ENCODE results near the gene CRELD2.

CRELD2 gene

DNA sequence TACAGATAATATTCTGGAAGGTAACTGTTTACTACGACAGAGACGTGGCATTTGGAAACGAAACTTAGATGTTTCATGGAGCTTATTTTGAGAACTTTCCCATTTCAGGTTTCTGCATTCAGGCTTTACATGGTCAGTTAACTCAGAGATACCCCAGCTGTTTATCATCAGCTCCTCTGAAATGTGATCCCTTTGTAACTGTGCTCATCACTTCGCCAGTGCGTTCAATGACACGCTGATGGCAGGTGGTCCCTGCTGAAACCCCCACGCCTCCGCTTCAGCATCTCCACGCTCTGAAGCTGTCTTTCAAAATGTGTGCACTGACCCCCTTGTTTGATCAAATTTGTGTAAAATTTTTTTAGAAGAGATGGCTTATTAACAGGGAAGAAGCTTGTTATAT lies 30.7 kb upstream of the CRELD2 start:
- no peak for DNase-seq

DNA sequence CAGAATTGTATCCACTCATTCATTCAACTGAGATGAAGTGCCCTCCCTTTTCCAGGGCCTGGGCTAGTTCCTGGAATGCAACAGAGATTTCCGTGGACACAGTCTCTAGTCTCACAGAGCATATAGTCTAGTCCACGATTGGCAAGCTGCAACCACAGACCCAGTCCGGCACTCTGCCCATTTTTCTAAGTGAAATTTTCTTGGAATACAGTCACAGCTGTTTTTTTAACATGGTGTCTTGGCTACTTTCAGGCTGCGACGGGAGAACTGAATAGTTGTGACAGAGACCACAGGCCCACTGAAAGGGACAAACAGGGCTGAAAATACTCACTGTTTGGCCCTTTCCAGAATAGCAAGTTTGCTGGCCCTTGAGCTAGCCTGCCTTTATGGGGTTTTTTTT lies 29.4 kb upstream of the CRELD2 start:
- DNase-seq = no peak

DNA sequence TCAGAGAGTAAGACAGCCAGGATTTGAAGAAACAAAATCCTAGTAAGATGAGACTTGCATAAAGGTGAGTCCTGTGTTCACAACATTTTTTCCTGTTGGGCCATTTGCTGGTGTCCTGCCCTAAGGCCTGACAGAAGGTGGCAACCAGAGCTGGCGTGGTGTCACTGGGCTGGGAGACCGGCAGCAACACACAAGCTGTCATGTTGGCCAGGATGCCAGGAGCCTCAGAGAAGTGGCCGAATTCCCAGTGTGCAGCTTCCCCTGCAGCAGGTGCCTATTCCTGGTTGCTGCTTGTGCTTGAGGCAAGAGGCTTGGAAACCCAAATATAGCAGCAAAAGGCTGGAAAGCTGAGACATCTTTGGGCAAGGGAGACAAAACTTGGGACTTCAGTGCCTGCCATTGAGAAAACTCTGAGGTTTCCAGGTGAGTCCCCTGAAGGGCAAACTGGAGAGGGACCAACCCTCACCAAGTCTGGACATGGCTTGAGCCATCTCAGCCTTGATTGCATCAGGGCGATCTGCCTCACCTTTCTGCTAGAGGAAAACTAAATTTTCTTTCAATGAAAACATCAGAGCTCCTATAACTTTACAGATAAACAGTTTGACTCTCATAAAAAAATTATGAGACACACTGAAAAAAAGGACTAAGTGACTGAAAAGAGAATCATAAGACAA lies 26.1 kb upstream of the CRELD2 start:
- no peak for DNase-seq

DNA sequence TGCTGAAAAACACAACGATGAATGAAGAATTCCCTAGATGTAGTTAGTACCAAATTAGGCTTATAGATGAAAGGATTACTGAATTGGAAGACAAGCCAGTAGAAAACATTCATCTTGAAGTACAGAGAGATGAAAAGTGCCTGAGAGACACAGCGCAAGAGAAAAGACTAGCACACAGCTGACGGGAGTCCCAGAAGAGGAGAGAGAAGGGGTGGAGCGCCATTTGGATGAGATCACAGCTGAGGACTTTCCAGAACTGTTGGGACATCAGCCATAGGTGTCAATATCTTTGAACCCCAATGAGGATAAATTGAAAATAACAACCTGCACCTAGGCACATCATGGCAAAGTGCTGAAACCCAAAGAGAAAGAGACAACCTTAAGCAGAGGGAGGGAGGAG lies 25.4 kb upstream of the CRELD2 start:
- no peak for DNase-seq

DNA sequence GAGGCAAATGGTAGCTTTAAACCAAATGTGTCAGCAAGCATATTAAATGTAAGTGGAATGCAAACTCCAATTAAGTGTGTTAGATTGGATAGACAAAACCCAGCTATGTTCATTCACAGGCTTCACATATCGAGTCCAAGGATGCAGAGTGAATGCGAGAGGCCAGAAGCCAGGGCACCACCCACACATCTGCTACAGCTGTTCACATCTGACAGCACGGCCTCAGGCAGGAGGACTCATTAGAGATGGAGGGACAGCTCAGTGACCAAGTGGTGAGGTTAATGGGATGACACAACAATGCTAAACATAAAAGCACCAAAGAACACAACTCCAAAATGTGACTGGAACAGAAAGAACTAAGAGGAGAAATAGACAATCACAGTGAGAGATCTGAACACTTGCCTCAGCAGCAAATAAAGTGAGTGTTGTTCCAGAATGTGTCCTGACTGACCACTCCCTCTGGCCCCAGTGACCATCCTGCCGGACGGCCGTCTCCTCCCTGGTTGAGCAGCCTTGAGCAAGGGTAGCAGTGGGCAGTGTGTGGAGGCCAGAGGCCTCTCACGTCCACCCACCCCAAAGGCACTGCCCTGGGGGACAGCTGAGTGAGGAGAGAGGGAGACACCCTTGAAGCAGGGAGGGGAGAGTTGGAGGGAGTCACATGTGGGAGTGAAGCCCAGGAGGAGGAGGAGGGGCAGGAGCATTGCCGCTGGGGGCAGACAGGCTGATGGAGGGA lies 23.9 kb upstream of the CRELD2 start:
- DNase-seq = no peak

DNA sequence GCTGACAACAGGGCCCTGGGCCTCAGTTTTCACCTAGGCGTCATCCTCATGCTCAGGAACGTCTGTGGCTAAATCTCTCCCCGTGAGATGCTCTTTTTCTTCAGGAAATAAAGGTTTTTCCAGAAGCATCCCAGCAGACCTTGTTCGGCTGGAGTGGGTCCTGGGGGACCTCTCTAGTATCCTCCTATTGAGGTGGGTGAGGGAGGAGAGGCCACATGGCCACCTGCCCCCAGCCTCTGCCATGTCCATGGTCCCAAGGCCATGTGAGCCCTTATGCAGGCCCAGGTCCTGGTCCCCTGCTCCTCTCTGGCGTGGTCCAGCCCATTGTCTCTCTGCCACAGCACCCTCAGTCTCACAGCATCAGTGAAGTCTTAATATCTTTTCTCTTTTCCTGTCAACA lies 22.2 kb upstream of the CRELD2 start:
- no peak for DNase-seq

DNA sequence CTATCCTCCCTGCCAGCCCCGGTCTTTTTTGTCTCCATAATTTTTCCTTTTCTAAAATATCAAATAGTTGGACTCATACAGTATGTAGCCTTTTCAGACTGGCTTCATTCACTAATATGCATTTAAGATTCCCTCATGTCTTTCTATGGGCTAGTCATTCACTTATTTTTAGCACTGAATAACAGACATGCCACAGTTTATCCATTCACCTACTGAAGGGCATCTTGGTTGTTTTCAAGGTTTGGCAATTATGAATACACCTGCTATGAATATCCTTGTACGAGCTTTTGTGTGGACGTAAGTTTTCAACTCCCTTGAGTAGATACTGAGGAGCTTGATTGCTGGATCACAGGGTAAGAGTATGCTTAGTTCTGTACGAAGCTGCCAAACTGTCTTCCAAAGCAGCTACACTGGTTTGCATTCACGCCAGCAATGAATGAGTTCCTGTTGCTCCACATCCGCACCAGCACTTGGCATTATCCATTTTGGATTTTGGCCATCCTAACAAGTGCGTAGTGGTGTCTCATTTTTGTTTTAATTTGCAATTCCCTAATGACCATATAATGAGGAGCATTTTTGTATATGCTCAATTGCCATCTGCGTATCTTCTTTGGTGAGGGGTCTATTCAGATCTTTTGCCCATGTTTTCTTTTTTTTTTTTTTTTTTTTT lies 21.3 kb upstream of the CRELD2 start:
- no peak for DNase-seq

DNA sequence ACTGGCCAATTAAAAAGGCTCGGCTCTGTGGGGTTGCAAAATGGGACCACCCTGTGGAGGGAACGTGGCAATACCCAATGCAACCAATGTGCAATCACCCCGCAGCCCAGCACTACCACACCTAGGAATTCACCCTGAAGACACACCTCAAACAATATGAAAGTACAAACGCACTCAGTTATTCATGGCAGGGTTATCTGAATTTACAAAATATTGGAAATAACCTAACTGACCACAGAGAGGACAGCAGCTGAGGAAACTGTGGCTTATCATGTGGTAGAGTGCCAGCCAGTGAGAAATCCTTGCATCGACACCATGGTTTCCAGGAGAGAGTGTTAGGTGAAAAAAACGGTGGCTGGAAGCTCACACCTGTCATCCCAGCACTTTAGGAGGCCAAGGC lies 18.9 kb upstream of the CRELD2 start:
- peak; percentile 33 to 44 for DNase-seq

DNA sequence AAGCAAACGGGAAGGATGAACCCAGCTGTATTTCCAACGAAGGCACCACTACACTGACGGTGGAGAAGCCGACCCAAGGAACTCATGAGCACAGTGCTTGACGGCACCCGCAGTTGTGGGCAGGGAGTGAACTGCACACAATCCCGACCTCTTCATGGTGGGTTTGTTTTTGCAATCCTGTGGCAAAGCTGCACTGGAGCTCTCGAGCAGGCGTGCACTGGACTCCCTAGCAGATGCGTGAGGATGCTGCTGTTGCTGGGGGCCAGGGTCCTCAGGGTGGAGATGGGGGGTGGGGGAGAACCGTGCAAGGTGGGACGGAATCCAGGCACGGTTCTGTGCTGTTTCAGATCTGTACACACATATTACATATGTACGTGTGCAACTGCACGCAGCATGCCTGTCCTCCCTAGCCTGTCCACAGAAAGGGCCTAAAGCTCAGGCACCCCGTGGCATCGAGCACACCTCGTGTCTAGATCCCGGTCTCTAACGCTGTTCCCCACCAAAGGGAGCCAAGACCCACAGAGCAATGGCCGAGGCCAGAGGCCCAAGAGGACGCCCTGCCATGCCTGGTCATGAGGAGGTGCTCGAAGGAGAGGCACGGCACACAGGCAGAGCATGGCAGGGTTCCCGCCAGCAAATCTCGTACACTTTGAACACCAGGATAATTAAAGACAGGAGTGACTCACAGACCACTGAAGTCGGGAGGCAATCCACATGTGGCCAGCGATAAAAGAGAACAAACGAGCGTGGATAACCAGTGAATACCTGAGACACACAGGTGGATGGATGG lies 17.8 kb upstream of the CRELD2 start:
- DNase-seq = no peak

DNA sequence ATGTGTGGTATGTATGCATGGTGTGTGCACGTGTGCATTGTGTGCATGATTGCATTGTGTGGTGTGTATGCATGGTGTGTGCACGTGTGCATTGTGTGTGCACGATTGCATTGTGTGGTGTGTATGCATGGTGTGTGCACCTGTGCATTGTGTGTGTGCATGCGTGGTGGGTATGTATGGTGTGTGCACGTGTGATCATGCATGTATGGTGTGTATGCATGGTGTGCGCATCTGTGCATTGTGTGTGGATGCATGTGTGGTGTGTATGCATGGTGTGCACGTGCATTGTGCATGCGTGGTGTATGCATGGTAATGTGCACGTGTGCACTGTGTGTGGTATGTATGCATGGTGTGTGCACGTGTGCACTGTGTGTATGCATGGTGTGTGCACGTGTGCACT lies 17.0 kb upstream of the CRELD2 start:
- DNase-seq = no peak

DNA sequence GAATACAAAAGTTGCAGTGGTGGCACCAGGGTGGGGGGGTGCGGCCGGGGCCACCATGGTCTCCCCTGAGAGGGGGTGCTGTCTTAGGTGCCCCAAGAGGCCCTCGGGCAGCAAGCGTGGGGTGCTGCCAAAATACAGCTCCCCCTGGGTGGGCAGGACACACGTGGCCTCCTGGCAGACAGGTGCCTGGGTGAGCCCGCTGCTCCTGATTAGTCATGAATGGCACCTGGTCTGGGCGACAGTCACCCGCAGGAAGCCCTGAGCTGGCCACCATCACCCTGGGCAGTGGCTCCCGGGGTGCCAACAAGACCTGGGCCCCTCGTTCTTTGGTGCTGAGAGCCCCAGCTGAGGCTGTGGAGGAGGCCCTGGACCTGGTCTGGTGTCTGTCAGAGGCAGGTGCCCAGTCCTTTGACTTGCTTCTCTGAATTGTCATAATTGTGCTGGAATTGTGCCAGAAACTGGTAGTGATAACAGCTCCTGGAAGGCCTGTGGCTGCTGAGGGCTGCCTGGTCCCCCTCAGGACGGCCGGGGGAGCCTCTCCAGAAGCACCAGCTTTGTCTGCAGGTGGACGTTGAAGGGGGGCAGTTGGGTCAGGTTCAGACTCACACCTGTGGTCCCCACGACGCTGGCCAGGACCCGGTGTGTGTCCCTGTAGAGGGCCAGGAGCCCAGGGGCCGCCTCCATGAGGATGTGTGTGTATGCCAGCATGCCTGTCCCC lies 15.0 kb upstream of the CRELD2 start:
- DNase-seq = no peak

DNA sequence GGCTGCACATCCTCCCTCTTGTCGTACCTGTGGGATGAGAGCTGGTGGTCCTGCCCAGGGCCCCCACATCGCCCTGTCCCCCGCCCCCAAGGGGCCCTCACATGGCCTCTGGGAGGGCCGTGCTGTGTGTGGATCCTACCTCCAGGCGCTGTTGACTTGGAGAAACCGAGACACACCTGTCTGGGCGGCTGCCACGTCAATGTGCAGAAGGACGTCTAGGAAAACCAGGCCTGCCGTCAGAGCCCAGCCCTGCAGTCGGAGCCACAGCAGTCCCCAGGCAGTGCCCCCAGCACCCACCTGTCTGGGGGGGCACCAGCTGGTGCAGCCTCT lies 14.4 kb upstream of the CRELD2 start:
- no peak for DNase-seq

DNA sequence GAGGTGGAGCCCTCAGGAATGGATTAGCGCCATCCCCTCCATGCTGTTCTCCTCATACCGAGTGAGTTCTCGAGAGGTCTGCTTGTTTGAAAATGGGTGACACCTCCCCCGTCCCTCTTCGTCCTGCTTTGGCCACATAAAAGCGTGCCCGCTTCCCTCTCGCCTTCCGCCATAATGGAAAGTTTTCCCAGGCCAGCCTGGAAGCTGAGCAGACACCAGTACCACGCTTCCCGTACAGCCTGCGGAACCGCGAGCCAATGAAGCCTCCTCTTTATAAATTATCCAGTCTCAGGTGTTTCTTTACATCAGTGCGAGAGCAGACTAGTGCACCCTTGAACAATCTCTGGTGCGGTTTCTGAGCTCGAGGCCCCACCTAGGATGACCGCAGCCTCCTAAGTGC lies 13.0 kb upstream of the CRELD2 start:
- no peak for DNase-seq

DNA sequence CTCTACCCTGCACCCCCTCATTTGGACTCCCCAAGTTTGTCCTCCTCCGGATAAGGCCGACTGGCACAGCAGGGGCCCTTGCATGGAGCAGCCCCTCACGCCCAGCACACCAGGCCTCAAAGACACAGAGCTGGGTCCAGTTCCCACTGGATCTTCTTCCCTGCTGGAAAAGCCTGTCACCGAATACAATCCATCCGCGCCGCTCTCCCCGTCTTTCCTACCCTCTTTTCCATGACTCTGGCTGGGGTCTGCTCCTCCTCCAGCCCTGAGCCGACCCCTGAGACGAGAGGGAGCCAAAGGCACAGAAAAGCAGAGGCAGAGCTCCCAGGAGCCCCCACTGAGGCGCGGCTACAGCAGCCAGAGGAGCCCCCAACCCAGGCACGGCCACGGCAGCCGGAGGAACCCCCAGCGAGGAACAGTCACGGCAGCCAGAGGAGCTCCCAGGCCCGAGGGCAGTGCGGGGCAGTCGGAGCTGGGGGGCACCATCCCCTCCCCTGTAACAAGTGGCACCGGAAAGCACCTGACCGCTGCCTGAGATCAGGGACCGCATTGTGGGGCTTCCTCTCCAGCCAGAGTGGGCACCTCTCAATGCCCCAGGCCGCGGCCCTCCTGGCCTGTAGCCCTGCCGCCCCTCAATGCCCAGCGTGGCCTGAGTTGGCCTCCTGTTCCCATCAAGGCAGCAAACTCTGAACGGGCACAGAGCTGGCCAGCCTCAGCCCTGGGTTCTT lies 12.2 kb upstream of the CRELD2 start:
- DNase-seq = no peak

DNA sequence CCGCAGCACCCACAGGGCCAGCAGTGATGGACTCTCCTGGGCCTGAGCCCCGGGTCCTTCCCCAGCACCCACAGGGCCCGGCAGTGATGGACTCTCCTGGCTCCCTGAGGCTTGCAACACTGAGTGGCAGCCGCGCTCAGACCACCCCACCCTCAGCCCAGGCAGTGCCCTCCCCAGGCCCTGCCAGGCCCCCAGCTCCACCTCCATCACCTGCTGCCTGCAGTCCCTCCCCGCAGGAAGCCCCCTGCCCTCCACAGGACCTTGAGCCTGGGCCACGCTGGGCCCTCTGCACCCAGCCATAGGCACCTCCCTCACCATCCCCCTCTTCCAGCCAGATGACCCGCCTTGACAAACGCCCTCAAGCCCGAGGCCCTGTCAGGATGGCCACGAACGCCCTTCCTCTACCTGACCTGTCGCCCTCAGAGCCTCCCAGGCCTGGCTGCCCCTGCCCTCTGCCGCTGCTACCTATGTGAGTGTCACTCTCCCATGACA lies 11.6 kb upstream of the CRELD2 start:
- no peak for DNase-seq

DNA sequence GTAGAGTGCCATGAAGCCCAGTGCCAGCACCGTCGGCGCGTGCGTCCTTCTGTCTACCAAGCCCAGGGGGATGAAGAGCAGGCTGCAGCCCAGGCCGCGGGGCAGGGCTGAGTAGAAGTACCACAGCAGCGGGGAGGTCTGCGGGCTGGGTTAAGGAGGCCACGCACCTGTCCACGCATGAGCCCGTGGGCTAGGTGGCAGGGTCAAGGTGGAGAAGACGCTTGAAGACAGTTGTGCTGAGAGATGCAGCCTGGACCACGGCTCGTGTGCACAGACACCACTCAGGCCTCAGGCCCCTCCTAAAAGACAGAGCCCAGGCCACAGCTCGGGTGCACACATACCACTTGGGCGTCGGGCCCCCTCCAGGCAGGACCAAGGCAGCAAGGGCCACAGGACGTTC lies 10.6 kb upstream of the CRELD2 start:
- no peak for DNase-seq

DNA sequence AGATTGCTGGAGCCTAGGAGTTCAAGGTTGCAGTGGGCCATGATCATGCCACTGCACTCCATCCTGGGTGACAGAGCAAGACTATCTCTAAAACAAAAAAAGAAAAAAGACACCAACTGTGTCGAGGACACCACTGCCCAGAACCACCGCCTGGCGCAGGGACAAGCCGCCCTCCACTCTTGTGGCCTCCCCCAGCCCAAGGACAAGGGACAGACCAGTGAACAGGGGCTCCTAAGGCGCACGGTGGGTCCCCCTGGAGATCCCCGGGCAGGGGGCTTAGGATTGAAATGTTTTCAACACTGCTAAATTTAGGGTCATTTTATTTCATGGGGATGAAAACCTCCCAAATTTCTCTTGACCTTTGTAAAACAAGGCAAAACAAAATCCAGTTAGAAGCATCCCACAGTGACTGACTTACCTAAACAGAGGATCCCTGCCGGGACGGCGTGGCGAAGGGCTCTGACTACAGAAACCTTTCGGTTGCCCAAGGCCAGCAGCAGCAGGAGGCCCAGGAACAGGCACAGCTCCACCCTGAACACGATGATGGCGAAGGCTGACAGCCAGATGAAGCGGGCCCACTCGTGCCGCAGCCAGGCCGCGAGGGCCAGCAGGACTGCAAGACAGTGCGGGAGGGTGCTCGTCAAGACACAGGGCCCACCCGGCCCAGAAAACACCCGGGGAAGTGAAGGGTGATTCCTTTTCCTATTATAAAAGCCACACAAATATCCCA lies 8.8 kb upstream of the CRELD2 start:
- no peak for DNase-seq

DNA sequence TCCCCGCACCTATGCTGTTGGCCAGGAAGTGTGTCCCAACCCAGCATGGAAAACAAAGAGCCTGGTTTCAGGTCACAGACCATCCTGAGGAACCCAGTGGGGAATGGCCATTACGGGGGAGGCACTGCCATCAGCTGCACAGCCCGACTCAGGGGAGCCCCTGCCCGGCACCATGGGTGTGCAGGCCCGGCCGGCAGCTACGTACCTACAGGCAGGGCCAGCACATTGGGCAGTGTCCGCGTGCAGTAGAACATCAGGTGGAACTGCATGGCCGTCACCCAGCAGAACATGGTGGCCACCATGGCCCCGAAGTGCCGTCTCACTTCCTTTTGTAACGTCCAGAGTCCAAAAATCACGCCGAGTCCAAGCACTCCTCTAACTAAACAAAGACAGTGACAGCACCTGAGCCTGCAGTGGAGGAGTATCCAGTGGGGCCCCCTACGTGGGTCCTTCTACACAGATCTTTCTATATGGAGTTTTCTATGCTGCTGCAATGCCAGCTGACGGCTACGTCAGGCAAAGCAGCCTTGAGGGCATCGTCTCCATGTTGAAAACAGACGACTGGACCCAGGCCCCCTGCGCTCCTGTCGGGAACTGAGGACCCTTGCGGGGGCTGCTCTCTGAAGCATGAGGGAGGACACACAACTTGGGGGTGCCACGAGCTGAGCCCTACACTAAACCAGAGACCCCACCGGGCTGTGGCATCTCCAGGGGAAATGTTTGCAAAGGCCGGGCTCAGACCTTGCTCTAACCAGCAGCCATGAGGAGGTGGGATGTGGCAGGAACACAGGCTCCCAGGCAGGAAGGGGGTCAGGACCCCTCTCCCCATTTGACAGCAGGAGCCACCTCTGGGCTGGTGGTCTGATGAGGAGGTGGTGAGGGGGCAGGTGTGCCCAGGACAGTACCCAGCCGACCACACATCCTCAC lies 7.9 kb upstream of the CRELD2 start:
- no peak for DNase-seq

DNA sequence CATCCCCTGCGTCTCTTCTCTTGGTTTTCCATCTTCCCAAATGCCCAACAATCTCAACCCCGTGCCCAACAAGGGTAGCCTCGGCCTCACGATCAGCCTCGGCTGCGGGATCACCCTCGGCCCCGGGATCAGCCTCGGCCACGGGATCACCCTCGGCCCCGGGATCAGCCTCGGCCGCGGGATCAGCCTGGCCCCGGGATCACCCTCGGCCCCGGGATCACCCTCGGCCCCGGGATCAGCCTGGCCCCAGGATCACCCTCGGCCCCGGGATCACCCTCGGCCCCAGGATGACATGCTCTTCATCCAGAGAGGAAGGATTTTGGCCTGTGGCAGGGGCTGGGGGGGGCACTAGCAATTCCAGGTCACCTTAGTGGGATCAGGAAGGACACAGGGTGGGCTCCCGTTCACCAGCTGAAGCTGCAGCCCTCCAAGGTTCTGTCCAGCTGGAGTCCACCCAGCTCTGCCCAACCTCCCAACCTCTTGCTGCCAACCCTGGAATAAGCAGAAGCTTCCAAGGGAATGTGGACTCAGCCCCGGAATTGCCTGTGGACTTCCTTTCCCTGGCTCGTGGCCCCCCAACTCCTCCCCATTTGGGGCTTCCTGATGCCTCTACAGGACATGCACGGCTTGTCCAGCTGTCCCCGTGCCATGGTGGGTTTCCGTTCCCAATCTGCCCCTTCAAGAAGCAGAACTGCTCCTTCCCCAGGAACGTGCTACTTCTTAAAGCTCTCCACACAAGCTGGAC lies 6.4 kb upstream of the CRELD2 start:
- no peak for DNase-seq

Measured in inflammatory macrophage treated with lipopolysaccharide for 1 hour (primary cell).